DMS79 treated with DMSO at 0.1 percent for 48 hours (cell line): ENCODE data around the gene EYA3.
A peak's percentile ranks its signal among the peaks of the same experiment; 100 is the strongest.
"Not testable (repeated sequence)": the region's sequence is repeated elsewhere in the genome, so short reads cannot be mapped to it uniquely, and the experiment has no call there.

Experiments used
- DNase-seq: peaks from one replicate; lab custom pipeline; 2025; lab: John Stamatoyannopoulos, UW

EYA3 gene

GRCh38 chr1:28028873-28029654, 59.3 kb downstream of the EYA3 start:
- no peak for DNase-seq

GRCh38 chr1:28027660-28028059, 60.8 kb downstream of the EYA3 start:
- DNase-seq = peak; percentile 50

GRCh38 chr1:28027238-28027637, 61.2 kb downstream of the EYA3 start:
- DNase-seq = no peak

GRCh38 chr1:28026329-28026728, 62.1 kb downstream of the EYA3 start:
- no peak for DNase-seq

GRCh38 chr1:28021064-28021463, 67.3 kb downstream of the EYA3 start:
- DNase-seq = no peak

- no peak for DNase-seq
These were observed 77.4 kb downstream of the EYA3 start for GRCh38 chr1:28010969-28011368.

GRCh38 chr1:28003117-28003516, 85.3 kb downstream of the EYA3 start:
- not testable (repeated sequence) for DNase-seq

GRCh38 chr1:28002600-28002999, 85.8 kb downstream of the EYA3 start:
- no peak for DNase-seq

GRCh38 chr1:27999055-27999454, 89.4 kb downstream of the EYA3 start:
- no peak for DNase-seq

- DNase-seq = not testable (repeated sequence)
These were observed 93.9 kb downstream of the EYA3 start for GRCh38 chr1:27994526-27994925.

GRCh38 chr1:27994060-27994459, 94.3 kb downstream of the EYA3 start:
- DNase-seq = no peak

GRCh38 chr1:27993241-27993640, 95.2 kb downstream of the EYA3 start:
- DNase-seq = no peak

GRCh38 chr1:27992276-27992675, 96.1 kb downstream of the EYA3 start:
- no peak for DNase-seq

GRCh38 chr1:27990920-27991537, 97.4 kb downstream of the EYA3 start:
- DNase-seq = no peak

- DNase-seq = no peak
These were observed 107.3 kb downstream of the EYA3 start for GRCh38 chr1:27981145-27981544.

- no peak for DNase-seq
These were observed 108.1 kb downstream of the EYA3 start for GRCh38 chr1:27980216-27980845.

- DNase-seq = no peak
These were observed 108.6 kb downstream of the EYA3 start for GRCh38 chr1:27979859-27980201.

- peak; percentile 58 for DNase-seq
These were observed 109.1 kb downstream of the EYA3 start for GRCh38 chr1:27979151-27979858.

GRCh38 chr1:27974417-27974781, 114.0 kb downstream of the EYA3 start:
- DNase-seq = no peak

GRCh38 chr1:27973771-27974416, 114.5 kb downstream of the EYA3 start:
- no peak for DNase-seq

- no peak for DNase-seq
These were observed 116.3 kb downstream of the EYA3 start for GRCh38 chr1:27972141-27972540.

- peak; percentile 27 for DNase-seq
These were observed 116.7 kb downstream of the EYA3 start for GRCh38 chr1:27971674-27972073.
